H9 (cell line): ENCODE measurements around the gene VPS26A. TPM values are rescaled to one million over a fixed set of nuclear protein-coding genes. Genes with fewer than 3 reads are reported as not detected.
A peak's percentile ranks its signal among the peaks of the same experiment; 100 is the strongest.

Experiments used
- DNase-seq: peaks from one replicate; pipeline ENCODE4 v3.0.0-alpha.2; 2017
- H2AFZ ChIP-seq: one replicate; pipeline ENCODE4 v1.6.1; 2013; ENCODE audit warnings: mild to moderate bottlenecking, low read length, control low read depth, moderate library complexity
- H2AK5ac ChIP-seq: 2 replicates; pipeline ENCODE4 v1.6.1; 2013; ENCODE audit warnings: low read length, control low read depth, mixed read lengths; ENCODE audit not compliant: insufficient read length
- H2BK120ac ChIP-seq: one replicate; pipeline ENCODE4 v1.6.1; 2013; ENCODE audit warnings: low read depth, mild to moderate bottlenecking, low read length, control low read depth, inconsistent platforms; ENCODE audit not compliant: poor library complexity, severe bottlenecking
- H2BK12ac ChIP-seq: 2 replicates; pipeline ENCODE4 v1.6.1; 2013; ENCODE audit warnings: low read length, control low read depth, mixed read lengths, low read depth; ENCODE audit not compliant: insufficient read length
- H2BK15ac ChIP-seq: 2 replicates; pipeline ENCODE4 v1.6.1; 2013; ENCODE audit warnings: low read depth, low read length, control low read depth
- H2BK20ac ChIP-seq: one replicate; pipeline ENCODE4 v1.6.1; 2013; ENCODE audit warnings: low read depth, mild to moderate bottlenecking, low read length, control low read depth, inconsistent platforms; ENCODE audit not compliant: poor library complexity, severe bottlenecking
- H2BK5ac ChIP-seq: 2 replicates; pipeline ENCODE4 v1.6.1; 2013; ENCODE audit warnings: low read length, control low read depth, mixed read lengths; ENCODE audit not compliant: insufficient read length
- H3K14ac ChIP-seq: 2 replicates; pipeline ENCODE4 v1.6.1; 2013; ENCODE audit warnings: low read length, control low read depth; ENCODE audit not compliant: insufficient read depth
- H3K18ac ChIP-seq: 2 replicates; pipeline ENCODE4 v1.6.1; 2013; ENCODE audit warnings: low read depth, mild to moderate bottlenecking, mixed read lengths, low read length, control low read depth; ENCODE audit not compliant: insufficient read length
- H3K23ac ChIP-seq: 2 replicates; pipeline ENCODE4 v1.6.1; 2013; ENCODE audit warnings: low read length, control low read depth, mixed read lengths, low read depth; ENCODE audit not compliant: insufficient read length
- H3K23me2 ChIP-seq: 2 replicates; pipeline ENCODE4 v1.6.1; 2013; ENCODE audit warnings: low read depth, mild to moderate bottlenecking, mixed read lengths, low read length, control low read depth; ENCODE audit not compliant: insufficient read length, poor library complexity, severe bottlenecking
- H3K27ac ChIP-seq: 2 replicates; pipeline ENCODE4 v1.5.1; 2013; ENCODE audit warnings: low read length, control low read depth, mixed read lengths, low read depth; ENCODE audit not compliant: insufficient read length
- H3K27me3 ChIP-seq: 2 replicates; pipeline ENCODE4 v1.6.1; 2013; ENCODE audit warnings: low read length, control low read depth, inconsistent platforms; ENCODE audit not compliant: insufficient read depth
- H3K4ac ChIP-seq: 2 replicates; pipeline ENCODE4 v1.6.1; 2013; ENCODE audit warnings: low read depth, mild to moderate bottlenecking, control low read depth, inconsistent platforms, low read length, moderate library complexity
- H3K4me1 ChIP-seq: 2 replicates; pipeline ENCODE4 v1.6.1; 2013; ENCODE audit warnings: low read length, control low read depth, inconsistent platforms; ENCODE audit not compliant: insufficient read depth
- H3K4me2 ChIP-seq: 2 replicates; pipeline ENCODE4 v1.6.1; 2013; ENCODE audit warnings: low read length, control low read depth, mixed read lengths; ENCODE audit not compliant: insufficient read length, insufficient read depth
- H3K56ac ChIP-seq: 2 replicates; pipeline ENCODE4 v1.6.1; 2013; ENCODE audit warnings: low read depth, mild to moderate bottlenecking, mixed read lengths, low read length, control low read depth; ENCODE audit not compliant: insufficient read length
- H3K79me1 ChIP-seq: 2 replicates; pipeline ENCODE4 v1.6.1; 2013; ENCODE audit warnings: low read depth, mild to moderate bottlenecking, moderate library complexity, low read length, control low read depth, inconsistent platforms; ENCODE audit not compliant: insufficient read depth, poor library complexity, severe bottlenecking
- H3K79me2 ChIP-seq: 2 replicates; pipeline ENCODE4 v1.6.1; 2013; ENCODE audit warnings: low read length, control low read depth, inconsistent platforms; ENCODE audit not compliant: insufficient read depth
- H3K9ac ChIP-seq: 2 replicates; pipeline ENCODE4 v1.6.1; 2013; ENCODE audit warnings: low read length, control low read depth, mixed read lengths; ENCODE audit not compliant: insufficient read length; ENCODE audit errors: extremely low read depth
- H3K9me3 ChIP-seq: one replicate; pipeline ENCODE4 v1.6.1; 2013; ENCODE audit warnings: low read depth, low read length, inconsistent platforms; ENCODE audit not compliant: control insufficient read depth
- H3T11ph ChIP-seq: one replicate; pipeline ENCODE4 v1.6.1; 2013; ENCODE audit warnings: mild to moderate bottlenecking, low read length, control low read depth, inconsistent platforms
- H4K20me1 ChIP-seq: one replicate; pipeline ENCODE4 v1.6.1; 2013; ENCODE audit not compliant: control insufficient read depth, insufficient read length, insufficient read depth
- H4K5ac ChIP-seq: 2 replicates; pipeline ENCODE4 v1.6.1; 2013; ENCODE audit warnings: low read depth, mild to moderate bottlenecking, mixed read lengths, low read length, control low read depth; ENCODE audit not compliant: insufficient read length
- H4K8ac ChIP-seq: replicated peaks from 2 replicates; pipeline ENCODE4 v1.6.1; 2013; ENCODE audit warnings: low read length, control low read depth, mixed read lengths, low read depth; ENCODE audit not compliant: insufficient read length
- H4K91ac ChIP-seq: 2 replicates; pipeline ENCODE4 v1.6.1; 2013; ENCODE audit warnings: low read depth, mild to moderate bottlenecking, moderate library complexity, mixed read lengths, low read length, control low read depth; ENCODE audit not compliant: insufficient read length
- H3K27ac Mint-ChIP-seq, 3 experiments: 2 replicates in 2 of 3; 3 replicates in 1 of 3; pipeline ENCODE4 v1.8.0; 2020 to 2021; ENCODE audit warnings: mixed read lengths in 3 of 3, mild to moderate bottlenecking in 1 of 3, moderate library complexity in 1 of 3
- H3K27me3 Mint-ChIP-seq: 2 replicates; pipeline ENCODE4 v1.8.0; 2021; ENCODE audit warnings: low read depth, mild to moderate bottlenecking, moderate library complexity, mixed read lengths
- H3K36me3 Mint-ChIP-seq, 3 experiments: 2 replicates in 2 of 3; 3 replicates in 1 of 3; pipeline ENCODE4 v1.8.0; 2020 to 2021; ENCODE audit warnings: low read depth in 3 of 3, mixed read lengths in 3 of 3; ENCODE audit not compliant: insufficient read depth in 1 of 3
- H3K4me1 Mint-ChIP-seq, 2 experiments: 2 replicates each; pipeline ENCODE4 v1.8.0; 2020; ENCODE audit warnings: mixed read lengths in 2 of 2
- H3K4me3 Mint-ChIP-seq, 2 experiments: 2 replicates in 1 of 2; 3 replicates in 1 of 2; pipeline ENCODE4 v1.8.0; 2020 to 2021; ENCODE audit warnings: mild to moderate bottlenecking in 2 of 2, mixed read lengths in 2 of 2, moderate library complexity in 1 of 2
- H3K9me3 Mint-ChIP-seq, 2 experiments: 2 replicates in 1 of 2; 3 replicates in 1 of 2; pipeline ENCODE4 v1.8.0; 2020; ENCODE audit warnings: mild to moderate bottlenecking in 2 of 2, mixed read lengths in 2 of 2, moderate library complexity in 1 of 2
- WGBS: extraction: QIAGEN DNeasy Blood & Tissue Kit; methylation state at CpG from one replicate; pipeline ENCODE4 v1.1.7; 2013; ENCODE audit warnings: missing lambda C conversion rate, low lambda C conversion rate, mixed read lengths; ENCODE audit not compliant: insufficient read length; ENCODE audit errors: extremely low coverage; 5-methylcytosine and 5-hydroxymethylcytosine counted together
- total RNA-seq: library from RNA; stranded (reverse); gene quantifications from 2 replicates; pipeline ENCODE4 v1.2.1, GENCODE V29; 2021
- TF ChIP-seq, protein P1 (sequence below): fragments of 200-600 bp; sonication (generic); conservative IDR thresholded peaks from 3 replicates; pipeline ENCODE4 v1.8.0; 2021; ENCODE audit warnings: antibody characterized with exemption, mild to moderate bottlenecking

VPS26A gene
- total RNA-seq, 1 experiment from 2014 or later: 41.8 TPM

DNA sequence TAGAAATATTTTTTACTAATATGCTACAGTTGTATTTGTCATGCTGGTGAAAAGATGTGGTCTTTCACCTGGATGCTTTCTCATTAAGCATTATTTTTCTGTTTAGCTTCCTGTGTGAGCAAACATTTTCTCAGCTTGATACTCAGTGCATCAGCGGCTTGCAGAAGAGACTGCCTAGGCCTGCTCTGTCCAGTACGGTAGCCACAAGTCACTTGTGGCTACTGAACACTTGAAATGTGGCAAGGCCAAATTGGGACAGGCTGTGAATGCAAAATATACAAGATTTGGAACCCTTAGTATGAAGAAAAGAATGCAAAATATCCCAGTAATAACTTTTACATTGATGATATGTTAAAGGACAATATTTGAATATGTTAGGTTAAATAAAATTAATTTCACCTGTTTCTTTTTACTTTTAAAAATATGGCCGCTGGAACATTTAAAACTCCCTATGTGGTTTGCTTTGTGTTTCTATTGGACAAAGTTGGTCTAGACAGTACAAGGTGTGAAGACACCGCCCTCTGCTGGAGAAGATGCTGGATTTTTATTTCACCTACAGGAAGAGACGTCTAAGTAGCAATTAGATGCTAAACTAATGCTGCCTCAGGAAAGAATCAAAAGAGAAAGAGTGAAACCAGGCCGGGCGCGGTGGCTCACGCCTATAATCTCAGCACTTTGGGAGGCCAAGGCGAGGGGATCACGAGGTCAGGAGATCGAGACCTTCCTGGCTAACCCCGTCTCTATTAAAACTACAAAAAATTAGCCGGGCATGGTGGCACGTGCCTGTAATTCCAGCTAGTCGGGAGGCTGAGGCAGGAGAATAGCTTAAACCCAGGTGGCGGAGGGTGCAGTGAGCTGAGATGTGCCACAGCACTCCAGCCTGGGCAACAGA, 30.8 kb upstream of the VPS26A start:
- Mint-ChIP-seq H3K27me3 (no peaks in the 10 kb centered on the region; the same call in 1 of the 2 replicates), H3K4me3 (no peak overlapping the region; a peak in 1 of 5 replicates), H3K4me1 (no peaks in the 10 kb centered on the region), H3K36me3 (no peaks in the 10 kb centered on the region), H3K27ac (peak overlapping the region in 1 of 3 experiments; percentile 52; a peak in 2 of 7 replicates), H3K9me3 (no peaks in the 10 kb centered on the region)
- Histone ChIP-seq H3K4ac (no peak overlapping the region), H2BK12ac (no peak overlapping the region), H4K91ac (no peak overlapping the region), H3K79me1 (no peaks in the 10 kb centered on the region), H3K27me3 (no peaks in the 10 kb centered on the region), H3K14ac (no peak overlapping the region), H3K9ac (no peak overlapping the region), H3T11ph (no peak overlapping the region), H2AK5ac (no peak overlapping the region), H4K5ac (no peak overlapping the region), H3K27ac (no peak overlapping the region), H2AFZ (peak overlapping the region; percentile 80), H2BK20ac (no peak overlapping the region), H3K4me1 (no peaks in the 10 kb centered on the region), H3K4me2 (no peak overlapping the region), H3K23ac (no peak overlapping the region), H3K23me2 (no peaks in the 10 kb centered on the region), H4K20me1 (no peaks in the 10 kb centered on the region), H3K18ac (no peak overlapping the region), H3K56ac (no peak overlapping the region), H2BK120ac (no peak overlapping the region), H2BK15ac (no peak overlapping the region), H3K79me2 (no peaks in the 10 kb centered on the region), H2BK5ac (no peak overlapping the region), H4K8ac (no peak overlapping the region), H3K9me3 (no peaks in the 10 kb centered on the region)
- TF ChIP-seq, protein P1, sequence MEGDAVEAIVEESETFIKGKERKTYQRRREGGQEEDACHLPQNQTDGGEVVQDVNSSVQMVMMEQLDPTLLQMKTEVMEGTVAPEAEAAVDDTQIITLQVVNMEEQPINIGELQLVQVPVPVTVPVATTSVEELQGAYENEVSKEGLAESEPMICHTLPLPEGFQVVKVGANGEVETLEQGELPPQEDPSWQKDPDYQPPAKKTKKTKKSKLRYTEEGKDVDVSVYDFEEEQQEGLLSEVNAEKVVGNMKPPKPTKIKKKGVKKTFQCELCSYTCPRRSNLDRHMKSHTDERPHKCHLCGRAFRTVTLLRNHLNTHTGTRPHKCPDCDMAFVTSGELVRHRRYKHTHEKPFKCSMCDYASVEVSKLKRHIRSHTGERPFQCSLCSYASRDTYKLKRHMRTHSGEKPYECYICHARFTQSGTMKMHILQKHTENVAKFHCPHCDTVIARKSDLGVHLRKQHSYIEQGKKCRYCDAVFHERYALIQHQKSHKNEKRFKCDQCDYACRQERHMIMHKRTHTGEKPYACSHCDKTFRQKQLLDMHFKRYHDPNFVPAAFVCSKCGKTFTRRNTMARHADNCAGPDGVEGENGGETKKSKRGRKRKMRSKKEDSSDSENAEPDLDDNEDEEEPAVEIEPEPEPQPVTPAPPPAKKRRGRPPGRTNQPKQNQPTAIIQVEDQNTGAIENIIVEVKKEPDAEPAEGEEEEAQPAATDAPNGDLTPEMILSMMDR: peak; percentile 87
- peak; percentile 76 for DNase-seq
- WGBS: no CpG with 5 or more reads among the region's 17 CpGs
